Stimulated activated CD4-positive, alpha-beta T cell treated with anti-CD3 and anti-CD28 coated beads, Interleukin-1b, Interleukin-23, amount 100 ng/mL, for 24 hours (primary cell): ENCODE measurements around the gene UPF3B.
"Not testable (repeated sequence)": the region's sequence is repeated elsewhere in the genome, so short reads cannot be mapped to it uniquely, and the experiment has no call there.

ENCODE experiments used
- DNase-seq, 4 experiments: peaks; one replicate each; pipeline ENCODE4 v3.0.0-alpha.2; 2020; ENCODE audit warnings: low read depth in 4 of 4, low spot score in 1 of 4

UPF3B gene

GRCh38 chrX:119852382-119853353 is at the start of gene UPF3B:
Gene UPF3B (minus strand): TSS chrX:119852963. CDS start chrX:119852928, 35 bp downstream.
- peak; percentile 70 to 90 (median 78) for DNase-seq

DNA sequence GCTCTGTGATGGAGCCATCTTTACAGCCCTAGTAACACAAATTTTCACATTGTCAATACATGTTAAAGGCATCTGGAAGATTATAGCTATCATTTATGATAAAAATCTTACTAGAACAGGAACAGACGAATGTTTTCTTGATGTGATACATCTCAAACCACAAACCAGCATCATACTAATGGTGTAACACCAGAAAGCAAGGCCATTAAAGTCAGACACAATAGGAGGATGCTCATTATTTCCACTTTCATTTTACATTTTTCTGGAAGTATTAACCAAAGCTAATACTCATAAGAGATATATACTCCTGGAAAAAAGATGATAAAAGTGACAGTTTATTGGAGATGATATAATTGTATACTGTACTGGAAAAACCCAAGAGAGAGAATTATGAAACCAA is 48.2 kb upstream of the UPF3B start:
- no peak for DNase-seq

GRCh38 chrX:119899125-119899524 is 46.4 kb upstream of the UPF3B start:
- DNase-seq: no peak

GRCh38 chrX:119895843-119896326 is 43.1 kb upstream of the UPF3B start, which contains the start of gene AKAP14:
Gene AKAP14 (plus strand): TSS chrX:119895893. CDS start chrX:119903224, 7,331 bp downstream.
- DNase-seq: no peak

- not testable (repeated sequence) for DNase-seq
These were observed 39.4 kb upstream of the UPF3B start for GRCh38 chrX:119891961-119892692.

DNA sequence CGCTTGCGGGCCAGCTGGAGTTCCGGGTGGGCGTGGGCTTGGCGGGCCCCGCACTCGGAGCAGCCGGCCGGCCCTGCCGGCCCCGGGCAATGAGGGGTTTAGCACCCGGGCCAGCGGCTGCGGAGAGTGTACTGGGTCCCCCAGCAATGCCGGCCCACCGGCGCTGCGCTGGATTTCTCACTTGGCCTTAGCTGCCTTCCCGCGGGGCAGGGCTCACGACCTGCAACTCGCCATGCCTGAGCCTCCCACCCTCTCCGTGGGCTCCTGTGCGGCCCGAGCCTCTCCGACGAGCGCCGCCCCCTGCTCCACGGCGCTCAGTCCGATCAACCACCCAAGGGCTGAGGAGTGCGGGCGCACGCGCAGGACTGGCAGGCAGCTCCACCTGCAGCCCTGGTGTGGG is 37.9 kb upstream of the UPF3B start:
- DNase-seq: not testable (repeated sequence)

DNA sequence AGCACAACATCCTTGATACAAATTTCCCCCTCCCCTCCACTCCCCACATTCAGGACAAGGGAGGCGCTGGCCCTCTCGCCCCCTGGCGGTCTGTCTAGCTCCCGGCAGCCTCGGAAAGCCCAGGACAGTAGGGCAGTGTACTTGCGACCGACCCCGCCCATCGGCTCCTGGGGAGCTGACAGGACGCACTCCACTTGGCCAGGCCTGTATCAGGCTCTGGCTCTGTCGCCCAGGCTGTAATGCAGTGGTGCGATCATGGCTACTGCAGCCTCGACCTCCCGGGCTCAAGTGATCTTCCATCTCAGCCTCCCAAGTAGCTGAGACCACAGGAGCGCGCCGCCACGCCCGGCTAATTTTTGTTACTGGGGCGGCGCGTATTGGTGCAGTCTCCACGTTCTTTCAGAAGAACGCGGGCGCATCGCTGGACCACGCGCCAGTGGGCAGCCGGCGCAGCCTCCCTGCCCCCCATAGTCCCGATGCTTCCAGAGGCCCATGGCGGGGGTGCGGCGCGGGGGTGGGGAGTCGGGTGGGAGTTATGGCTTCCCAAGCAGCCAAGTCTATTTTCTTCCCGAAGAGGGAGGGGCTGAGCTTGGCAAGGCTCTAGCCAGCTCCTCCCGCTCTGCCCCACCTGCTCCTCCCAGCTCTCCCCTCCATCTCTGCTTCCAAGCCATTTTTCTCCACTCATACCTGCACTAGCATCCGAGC is 35.1 kb upstream of the UPF3B start:
- DNase-seq: peak in 2 of 4 experiments; percentile 23 to 48

- no peak for DNase-seq
These were observed 33.0 kb upstream of the UPF3B start for GRCh38 chrX:119885554-119886428.

DNA sequence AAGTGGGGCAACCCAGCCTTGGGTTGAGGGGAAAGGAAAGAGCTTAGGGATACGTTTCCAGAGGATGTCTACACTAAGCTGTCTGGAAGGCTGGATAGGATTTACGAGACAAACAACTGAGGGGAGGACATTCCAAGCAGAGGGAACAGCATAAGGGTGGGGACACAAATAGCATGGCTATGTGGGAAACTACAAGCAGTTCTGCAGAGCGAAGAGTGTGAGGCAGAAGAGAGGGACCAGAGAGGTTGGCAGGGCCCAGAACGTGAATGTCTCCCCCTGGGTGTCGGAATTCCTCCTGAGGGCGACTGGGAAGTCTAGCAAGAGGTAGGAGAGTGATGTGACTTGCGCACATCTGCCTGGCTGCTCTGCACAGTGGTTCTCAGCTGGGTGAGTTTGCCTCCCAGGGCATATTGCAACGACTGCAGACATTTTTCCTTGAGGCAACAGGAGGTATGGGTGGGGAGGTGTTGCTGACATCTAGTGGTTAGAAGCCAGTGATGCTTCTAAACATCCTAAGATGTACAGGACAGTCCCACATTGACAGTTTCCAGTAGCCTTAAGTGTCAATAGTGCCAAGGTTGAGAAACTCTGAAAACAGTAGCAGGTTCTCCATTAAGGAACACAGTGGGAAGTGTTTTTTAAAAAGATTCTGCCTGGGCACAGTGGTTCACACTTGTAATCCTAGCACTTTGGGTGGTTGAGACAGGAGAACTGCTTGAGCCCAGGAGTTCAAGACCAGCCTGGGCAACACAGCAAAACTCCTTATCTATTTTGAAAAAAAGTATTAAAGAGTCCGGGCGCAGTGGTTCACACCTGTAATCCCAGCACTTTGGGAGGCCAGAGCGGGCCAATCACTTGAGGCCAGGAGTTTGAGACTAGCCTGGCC is 28.0 kb upstream of the UPF3B start:
- no peak for DNase-seq

DNA sequence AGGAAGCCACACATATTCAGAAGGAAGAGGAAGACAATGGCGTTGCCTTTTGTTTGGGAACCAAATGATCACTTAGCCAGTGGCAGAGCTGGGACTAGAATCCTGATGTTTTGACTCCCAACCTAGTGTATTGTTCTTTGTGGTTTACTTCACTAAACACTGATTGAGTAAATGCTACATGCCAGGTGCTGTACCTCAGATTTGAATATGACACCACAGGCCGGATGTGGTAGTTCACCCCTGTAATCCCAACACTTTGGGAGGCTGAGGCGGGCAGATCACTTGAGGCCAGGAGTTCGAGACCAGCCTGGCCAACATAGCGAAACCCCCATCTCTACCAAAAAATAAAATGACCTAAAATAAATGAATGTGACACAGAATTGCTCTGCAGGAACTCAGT is 27.3 kb upstream of the UPF3B start:
- DNase-seq: no peak

DNA sequence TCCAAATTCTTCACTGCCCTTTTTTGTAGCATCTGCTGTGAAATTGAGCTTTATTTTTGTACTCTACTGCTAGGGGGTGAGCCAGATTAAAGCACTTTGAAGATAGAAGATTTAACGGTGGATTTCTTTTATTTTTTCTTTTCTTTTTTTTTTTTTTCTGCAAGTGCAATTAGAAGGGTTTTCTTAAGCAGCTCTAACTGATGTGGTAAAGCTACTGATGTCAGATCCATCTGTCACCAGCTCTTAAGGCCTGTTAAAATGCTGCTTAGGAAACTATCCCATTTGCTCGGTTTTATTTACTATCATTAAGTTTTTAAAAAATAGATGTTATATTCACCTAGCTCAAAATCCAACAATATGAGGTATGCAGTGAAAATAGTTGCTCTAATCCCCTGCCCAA is 26.0 kb upstream of the UPF3B start:
- DNase-seq: no peak

DNA sequence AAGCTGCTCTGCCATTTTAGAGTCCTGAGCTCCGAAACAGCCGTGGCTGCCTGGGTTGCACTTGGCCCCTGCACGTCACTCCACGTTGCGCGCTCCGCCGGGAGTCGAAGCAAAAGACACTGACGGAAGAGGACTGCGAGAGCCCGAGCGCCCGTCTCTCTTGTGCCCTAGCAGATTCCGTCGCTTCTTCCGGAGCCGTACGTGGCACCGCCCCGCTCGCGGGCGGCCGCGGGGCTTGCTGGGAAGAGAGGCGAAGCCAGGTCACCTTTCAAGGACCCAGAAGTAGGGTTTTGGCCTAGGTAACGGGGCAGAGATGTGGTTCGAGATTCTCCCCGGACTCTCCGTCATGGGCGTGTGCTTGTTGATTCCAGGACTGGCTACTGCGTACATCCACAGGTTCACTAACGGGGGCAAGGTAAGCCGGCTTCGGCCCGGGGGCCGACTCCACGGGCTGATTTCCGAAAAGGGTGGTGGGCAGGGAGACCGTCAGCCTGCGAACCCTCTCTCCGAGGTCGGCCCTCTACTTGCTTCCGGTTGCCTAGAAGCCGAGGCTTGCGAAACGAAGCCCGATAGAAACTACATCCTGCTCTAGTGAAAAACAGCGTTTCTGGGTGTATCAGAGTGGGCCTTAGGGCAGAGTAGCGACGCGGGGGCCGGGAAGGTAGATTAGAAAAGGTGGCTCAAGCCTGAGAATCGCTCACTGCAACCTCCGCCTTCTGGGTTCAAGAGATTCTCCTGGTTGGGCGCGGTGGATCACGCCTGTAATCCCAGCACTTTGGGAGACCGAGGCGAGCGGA is 19.0 kb upstream of the UPF3B start, which contains the start of the genes NDUFA1 and RNF113A:
TSS of gene NDUFA1 (plus strand) at position 234 of the 797 bp plus-strand sequence. CDS start at position 314, 80 bp downstream.
TSS of gene RNF113A (minus strand) at position 135 of the 797 bp plus-strand sequence. CDS start at position 15, 120 bp downstream.
- DNase-seq: peak; percentile 51 to 74 (median 60)

GRCh38 chrX:119871245-119871598 is 18.5 kb upstream of the UPF3B start:
- DNase-seq: no peak

DNA sequence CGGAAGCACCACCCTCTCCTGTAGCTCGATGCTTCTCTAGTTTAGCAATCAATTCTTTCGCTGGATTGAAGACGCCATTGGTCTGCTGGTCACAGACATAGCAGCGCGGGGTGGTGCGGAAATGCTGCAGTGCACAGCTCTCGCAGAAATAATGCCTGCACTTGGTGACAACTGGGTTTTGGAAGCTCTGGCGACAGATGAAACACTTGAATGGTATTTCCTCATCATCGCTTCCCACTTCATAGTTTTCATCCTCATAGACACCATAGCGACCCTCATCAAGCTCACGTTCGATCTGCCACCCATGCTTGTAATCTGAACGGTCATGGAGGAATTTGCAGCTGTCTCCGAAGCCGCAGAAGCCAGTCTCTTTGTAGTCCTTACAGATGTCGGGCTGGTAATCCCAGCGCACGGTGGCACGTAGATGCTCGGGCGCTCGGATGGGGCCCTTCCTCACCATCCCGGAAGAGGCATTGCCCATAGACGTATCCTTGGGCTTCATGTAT is 17.9 kb upstream of the UPF3B start:
- DNase-seq: no peak

DNA sequence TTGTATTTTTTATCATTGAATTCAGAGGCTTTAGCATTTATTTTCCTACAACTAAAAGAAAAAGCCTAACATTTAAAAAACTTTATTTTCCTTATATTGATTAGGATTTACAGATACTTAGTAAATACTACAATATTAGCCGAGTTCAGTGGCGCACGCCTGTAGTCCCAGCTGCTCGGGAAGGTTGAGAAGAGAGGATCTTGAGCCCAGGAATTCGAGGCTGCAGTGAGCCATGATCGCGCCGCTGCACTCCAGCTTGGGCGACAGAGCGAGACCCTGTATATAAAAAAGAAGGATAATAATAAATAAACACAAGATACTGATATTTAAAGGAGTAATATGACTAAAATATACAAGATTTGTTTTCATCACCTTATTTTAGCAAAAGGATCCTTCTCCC is 681 bp upstream of the UPF3B start:
- DNase-seq: no peak

DNA sequence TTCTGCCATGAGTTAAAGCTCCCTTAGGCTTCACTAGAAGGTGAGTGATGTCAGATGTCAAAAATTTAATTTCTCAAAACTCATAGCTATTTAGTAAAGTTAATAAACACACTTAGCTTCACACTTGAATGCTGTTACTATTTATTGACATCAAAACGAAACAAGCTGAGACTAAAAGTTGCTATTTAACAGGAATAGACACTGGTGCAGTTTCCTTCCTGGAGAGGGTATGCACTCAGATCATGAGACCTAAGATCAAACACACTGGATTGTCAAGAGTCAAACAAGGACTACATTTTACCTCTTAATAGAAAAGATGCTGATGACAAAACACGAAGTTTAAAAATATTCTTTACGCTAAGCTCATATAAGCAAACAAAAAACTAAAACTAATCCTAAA is 18.9 kb downstream of the UPF3B start:
- no peak for DNase-seq

GRCh38 chrX:119828446-119828845 is 24.3 kb downstream of the UPF3B start:
- DNase-seq: no peak

- DNase-seq: no peak
These were observed 26.3 kb downstream of the UPF3B start for GRCh38 chrX:119826399-119826959.
